Omental fat pad (tissue), 4 donors: Measurements from ENCODE around the gene PLXNA2. TPM values are rescaled to one million over a fixed set of nuclear protein-coding genes. Genes with fewer than 3 reads are reported as not detected.
A peak's percentile ranks its signal among the peaks of the same experiment; 100 is the strongest.

Source experiments
- ATAC-seq: fragments of 150-250 bp; one replicate; pipeline ENCODE4 v1.9.1; 2016; ENCODE audit warnings: mild to moderate bottlenecking, moderate library complexity; ENCODE audit not compliant: low FRiP score
- DNase-seq: peaks from one replicate; pipeline ENCODE4 v3.0.0-alpha.2; 2019; ENCODE audit warnings: low spot score
- total RNA-seq, 4 donors: library from RNA; depleted of rRNA; stranded (reverse); fragments of >200 nt; gene quantifications; one replicate each; pipeline ENCODE4 v1.1.0, GENCODE V29; 2016
- TF ChIP-seq, protein P1 (sequence below), 3 donors: fragments of 450-650 bp; IDR thresholded peaks; one replicate each; pipeline ENCODE4 v1.5.1; 2016 to 2017; ENCODE audit warnings: antibody characterized with exemption in 3 of 3, mild to moderate bottlenecking in 3 of 3, moderate library complexity in 2 of 3

The PLXNA2 gene
- total RNA-seq, 4 donors from 2014 or later, result 21.7 to 67.9 (median 36.8) TPM

GRCh38 chr1:208211921-208212843 is 32.0 kb downstream of the PLXNA2 start:
- TF ChIP-seq, protein P1, sequence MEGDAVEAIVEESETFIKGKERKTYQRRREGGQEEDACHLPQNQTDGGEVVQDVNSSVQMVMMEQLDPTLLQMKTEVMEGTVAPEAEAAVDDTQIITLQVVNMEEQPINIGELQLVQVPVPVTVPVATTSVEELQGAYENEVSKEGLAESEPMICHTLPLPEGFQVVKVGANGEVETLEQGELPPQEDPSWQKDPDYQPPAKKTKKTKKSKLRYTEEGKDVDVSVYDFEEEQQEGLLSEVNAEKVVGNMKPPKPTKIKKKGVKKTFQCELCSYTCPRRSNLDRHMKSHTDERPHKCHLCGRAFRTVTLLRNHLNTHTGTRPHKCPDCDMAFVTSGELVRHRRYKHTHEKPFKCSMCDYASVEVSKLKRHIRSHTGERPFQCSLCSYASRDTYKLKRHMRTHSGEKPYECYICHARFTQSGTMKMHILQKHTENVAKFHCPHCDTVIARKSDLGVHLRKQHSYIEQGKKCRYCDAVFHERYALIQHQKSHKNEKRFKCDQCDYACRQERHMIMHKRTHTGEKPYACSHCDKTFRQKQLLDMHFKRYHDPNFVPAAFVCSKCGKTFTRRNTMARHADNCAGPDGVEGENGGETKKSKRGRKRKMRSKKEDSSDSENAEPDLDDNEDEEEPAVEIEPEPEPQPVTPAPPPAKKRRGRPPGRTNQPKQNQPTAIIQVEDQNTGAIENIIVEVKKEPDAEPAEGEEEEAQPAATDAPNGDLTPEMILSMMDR (IDR thresholded peaks at IDR 0.05), result no peak
- DNase-seq (no peak), ATAC-seq (no peak)

GRCh38 chr1:208209896-208210589 is 34.1 kb downstream of the PLXNA2 start:
- ATAC-seq (no peak), DNase-seq (no peak)
- TF ChIP-seq, protein P1 (IDR thresholded peaks at IDR 0.05), result no peak

DNA sequence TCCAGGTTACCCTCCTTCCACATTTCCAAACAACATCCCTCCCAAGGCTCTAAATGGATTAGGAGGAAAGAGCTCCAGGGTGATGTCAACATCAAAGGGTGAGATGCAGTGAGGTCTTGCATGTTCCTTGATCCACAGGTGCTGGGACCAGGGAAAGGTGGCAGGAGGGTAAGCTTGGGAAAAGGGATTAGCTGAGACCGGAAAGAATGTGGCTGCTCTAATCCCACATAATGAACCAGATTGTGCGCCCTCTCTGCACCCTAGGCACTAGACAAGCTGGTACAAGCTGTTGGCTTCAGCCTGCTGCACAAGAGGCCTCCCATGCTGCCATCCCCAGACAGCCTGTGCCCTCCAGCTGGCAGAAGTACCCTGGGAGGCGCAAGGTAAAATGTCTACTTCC is 34.9 kb downstream of the PLXNA2 start:
- no peak for DNase-seq
- TF ChIP-seq, protein P1 (IDR thresholded peaks at IDR 0.05), result no peak

DNA sequence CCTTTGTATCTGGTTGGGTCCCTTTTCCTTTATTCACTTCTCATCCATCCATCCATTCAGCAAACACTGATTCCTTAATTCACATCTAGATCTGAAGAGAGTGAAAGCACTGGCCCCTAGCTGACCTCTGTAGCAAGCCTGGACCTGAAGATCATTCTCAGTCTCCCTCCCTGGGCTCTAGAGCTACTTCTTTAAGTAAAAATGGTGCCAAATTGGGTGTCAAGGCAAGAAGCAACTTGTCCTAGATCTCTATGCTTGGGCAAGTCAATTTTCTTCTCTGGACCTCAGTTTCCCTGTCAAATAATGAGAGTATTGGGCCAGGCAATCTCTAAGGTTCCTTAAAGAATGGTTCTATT is 36.1 kb downstream of the PLXNA2 start:
- DNase-seq, result no peak
- TF ChIP-seq, protein P1 (IDR thresholded peaks at IDR 0.05), result no peak
- no peak for ATAC-seq

More for the DNA sequence above, 34.9 kb downstream of the PLXNA2 start:
- ATAC-seq, result no peak

DNA sequence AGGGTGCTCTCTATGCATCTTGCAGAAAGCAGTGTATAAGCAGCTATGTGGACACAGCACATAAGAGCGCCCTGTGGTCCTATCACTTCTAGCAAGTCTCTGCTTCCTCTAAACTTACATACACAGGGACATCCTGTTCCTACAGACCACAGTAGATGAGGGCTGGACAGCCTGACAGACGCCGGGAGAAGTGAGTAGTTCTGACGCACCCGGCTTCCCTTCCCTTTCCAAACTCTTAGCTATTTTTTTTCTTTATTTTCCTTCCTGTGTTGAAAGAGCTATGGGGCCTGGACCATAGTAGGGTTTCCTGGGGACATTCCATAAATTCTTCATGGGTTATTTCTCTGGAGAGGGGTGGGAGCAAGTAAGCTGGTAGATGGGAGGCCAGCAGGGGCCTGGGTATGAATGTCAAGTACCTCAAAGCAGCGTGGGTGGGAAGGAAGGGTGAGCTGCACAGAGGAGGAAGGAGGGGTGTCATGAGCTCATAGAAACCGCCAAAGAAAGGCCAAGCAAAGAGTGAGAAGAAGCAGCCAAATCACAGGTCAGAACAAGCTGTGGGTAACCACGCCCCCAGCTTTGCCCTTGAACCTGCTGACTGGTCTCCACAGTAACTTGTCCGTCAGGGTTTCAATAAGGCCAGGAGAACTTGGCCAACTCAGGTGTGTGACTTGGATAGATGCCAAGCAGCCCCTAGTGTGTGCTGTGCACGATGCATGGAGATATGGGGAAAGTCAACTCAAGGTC is 36.6 kb downstream of the PLXNA2 start:
- DNase-seq, result no peak
- TF ChIP-seq, protein P1 (IDR thresholded peaks at IDR 0.05), result no peak
- peak; percentile 77 for ATAC-seq

DNA sequence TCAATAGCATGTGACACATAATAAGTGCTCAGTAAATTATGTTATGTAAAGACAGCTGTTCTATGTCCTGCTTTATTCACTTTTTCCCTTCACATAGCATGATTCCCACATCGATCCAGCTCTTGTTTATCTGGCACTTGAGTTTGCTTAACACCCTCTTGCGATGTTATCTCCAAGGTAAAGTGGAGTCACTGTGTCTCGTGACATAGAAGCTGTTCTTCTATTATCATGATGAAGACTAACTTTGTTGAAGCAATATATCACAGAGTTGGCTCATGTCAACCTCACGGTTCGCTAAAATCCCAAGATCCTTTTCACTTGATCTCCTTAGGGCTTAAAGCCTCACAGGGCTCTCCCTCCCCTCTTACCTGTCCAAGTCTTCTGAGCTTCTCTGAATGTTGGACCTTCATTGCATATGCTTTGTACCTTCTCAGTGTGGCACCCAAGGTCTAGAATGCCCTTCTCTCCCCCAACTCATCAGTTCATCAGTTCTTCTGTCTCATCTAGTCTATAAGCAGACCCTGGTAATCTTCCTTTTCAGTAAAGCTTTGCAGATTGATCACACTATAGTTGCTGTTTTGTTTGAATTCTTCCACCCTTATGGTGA is 38.0 kb downstream of the PLXNA2 start:
- no peak for DNase-seq
- ATAC-seq, result no peak
- TF ChIP-seq, protein P1 (IDR thresholded peaks at IDR 0.05), result no peak
